ENCODE measurements around the gene DEPDC1B. TPM values are rescaled to one million over a fixed set of nuclear protein-coding genes. Genes with fewer than 3 reads are reported as not detected.

The DEPDC1B gene
- total and polyA plus RNA-seq, 2 of the 8 experiments (the other 6 are each of a cell fraction or from before 2014, with no cell fraction given): 30.8 to 67.4 TPM

GRCh38 chr5:60673334-60673733 is 26.6 kb downstream of the DEPDC1B start:
- no peak for FAIRE-seq
- WGBS, 2 experiments (ENCODE audit: extremely low coverage in 1 of 2, insufficient coverage in 1 of 2, insufficient read length in 1 of 2, insufficient replicate concordance in 2 of 2, low coverage in 1 of 2, low lambda C conversion rate in 2 of 2, missing lambda C conversion rate in 1 of 2): 74% methylated on average over 2 of the region's 2 CpGs; no CpG with 5 or more reads in 1 of the 2 experiments

More at GRCh38 chr5:60673334-60673733, 26.6 kb downstream of the DEPDC1B start:
- Histone ChIP-seq H3K14ac (ENCODE audit: insufficient read length) (no peak overlapping the region), H3K79me2 (ENCODE audit: control insufficient read depth in 1 of 2, insufficient read depth in 2 of 2, low read length in 2 of 2) (peaks cover 0 to 88% of the 10 kb centered on the region in 2 experiments; a peak in 2 of 4 replicates), H3K9me3 (ENCODE audit: insufficient read depth in 2 of 2, low read depth in 1 of 2, low read length in 1 of 2) (no peaks in the 10 kb centered on the region), H3K36me3 (ENCODE audit: control insufficient read depth in 2 of 4, insufficient read depth in 4 of 4, low read length in 3 of 4) (peaks cover 0 to 2% (median 0%) of the 10 kb centered on the region in 4 experiments; a peak in 2 of 8 replicates), H2AFZ (ENCODE audit: low read length) (no peak overlapping the region), H3K9ac (replicated peaks in 1 of 4; ENCODE audit: extremely low read depth in 1 of 4, low read depth in 3 of 4, low read length in 3 of 4) (peak overlapping the region in 1 of 4 experiments; percentile 15; a peak in 1 of 7 replicates), H3K4me2 (ENCODE audit: insufficient read depth in 1 of 2, low read depth in 2 of 2, low read length in 2 of 2) (no peak overlapping the region), H3K4ac (replicated peaks; ENCODE audit: insufficient read length, low read depth, low read length) (no peak overlapping the region), H2BK15ac (ENCODE audit: low read length) (no peak overlapping the region), H2BK5ac (ENCODE audit: low read depth, low read length) (no peak overlapping the region), H2BK12ac (ENCODE audit: low read depth, low read length) (no peak overlapping the region), H2BK120ac (replicated peaks; ENCODE audit: low read depth, low read length) (no peak overlapping the region), H4K20me1 (replicated peaks in 1 of 2; ENCODE audit: control insufficient read depth in 1 of 2, insufficient read depth in 2 of 2, low read length in 2 of 2) (peaks cover 4 to 6% of the 10 kb centered on the region in 2 experiments), H3K23ac (ENCODE audit: insufficient read length) (no peak overlapping the region), H3K18ac (ENCODE audit: extremely low read depth, low read length) (no peak overlapping the region), H3K4me1 (replicated peaks in 1 of 4; ENCODE audit: control insufficient read depth in 3 of 4, insufficient read depth in 4 of 4, low read length in 3 of 4) (no peaks in the 10 kb centered on the region; a peak in 2 of 7 replicates), H2AK5ac (ENCODE audit: low read depth, low read length) (no peak overlapping the region), H3K27me3 (replicated peaks in 1 of 4; ENCODE audit: control insufficient read depth in 3 of 4, extremely low read depth in 1 of 4, insufficient read depth in 3 of 4, low read length in 3 of 4) (no peaks in the 10 kb centered on the region), H4K91ac (replicated peaks; ENCODE audit: insufficient read length, low read length) (no peak overlapping the region), H3K27ac (ENCODE audit: low read depth, low read length) (no peak overlapping the region), H3K23me2 (ENCODE audit: low read depth, low read length) (no peaks in the 10 kb centered on the region; the same call in 1 of the 2 replicates), H4K5ac (ENCODE audit: insufficient read length, low read depth, low read length) (no peak overlapping the region), H2BK20ac (ENCODE audit: low read length) (no peak overlapping the region), H3K79me1 (ENCODE audit: low read depth, low read length) (peaks cover 8% of the 10 kb centered on the region), H3K56ac (replicated peaks; ENCODE audit: insufficient read length, low read depth, low read length) (no peak overlapping the region), H4K8ac (ENCODE audit: extremely low read depth, insufficient read depth, low read length) (no peak overlapping the region), H3K4me3 (ENCODE audit: extremely low read depth in 1 of 4, insufficient read depth in 2 of 4, low read depth in 3 of 4, low read length in 4 of 4) (no peak overlapping the region)
- DNase-seq (ENCODE audit: low read depth in 1 of 2, low spot score in 2 of 2): no peak
- TF ChIP-seq TBP (IDR thresholded peaks at IDR 0.05; ENCODE audit: low read depth, low read length) (no peak), MAFK (IDR thresholded peaks at IDR 0.05; ENCODE audit: low read depth, low read length) (peak; percentile 41; the same call in 1 of the 2 replicates)
- TF ChIP-seq, protein P1, sequence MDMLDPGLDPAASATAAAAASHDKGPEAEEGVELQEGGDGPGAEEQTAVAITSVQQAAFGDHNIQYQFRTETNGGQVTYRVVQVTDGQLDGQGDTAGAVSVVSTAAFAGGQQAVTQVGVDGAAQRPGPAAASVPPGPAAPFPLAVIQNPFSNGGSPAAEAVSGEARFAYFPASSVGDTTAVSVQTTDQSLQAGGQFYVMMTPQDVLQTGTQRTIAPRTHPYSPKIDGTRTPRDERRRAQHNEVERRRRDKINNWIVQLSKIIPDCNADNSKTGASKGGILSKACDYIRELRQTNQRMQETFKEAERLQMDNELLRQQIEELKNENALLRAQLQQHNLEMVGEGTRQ (IDR thresholded peaks at IDR 0.05; ENCODE audit: low read length): no peak
- POLR2A ChIA-PET (ENCODE audit: partially characterized antibody): interaction anchor here (0.9 kb wide), 1 partner anchor 13 kb away, joined by 3 read pairs; no protein-coding TSS in a partner anchor
- CTCF ChIA-PET (ENCODE audit: partially characterized antibody): interaction anchor here (1.0 to 2.2 kb wide), 2 partner anchors 26 to 254 kb away, joined by 3 to 5 read pairs; partner anchors contain the start of gene DEPDC1B

All from H1 (cell line).